Calu3 (cell line): ENCODE data around the gene MCC. TPM values are rescaled to one million over a fixed set of nuclear protein-coding genes. Genes with fewer than 3 reads are reported as not detected.

Experiments
- BruUV-seq: library from RNA; stranded (reverse); fragments of 400-500 nt; replicated peaks from 2 replicates; lab custom pipeline; 2021; lab: Mats Ljungman, UMichigan
- CTCF ChIA-PET: fragments of 300-600 bp; sonication (Branson Sonifier 250); formaldehyde crosslinking; loops from one replicate; lab custom pipeline; 2022; ENCODE audit warnings: antibody characterized with exemption; lab: Charles Lee
- DNase-seq: peaks from one replicate; pipeline ENCODE4 v3.0.0; 2022
- H3K27ac Mint-ChIP-seq: one replicate; pipeline ENCODE4 v1.8.0; 2022; ENCODE audit warnings: mixed read lengths; ENCODE audit not compliant: unreplicated experiment
- H3K27me3 Mint-ChIP-seq: one replicate; pipeline ENCODE4 v1.8.0; 2022; ENCODE audit warnings: mixed read lengths; ENCODE audit not compliant: unreplicated experiment
- H3K36me3 Mint-ChIP-seq: one replicate; pipeline ENCODE4 v1.8.0; 2022; ENCODE audit warnings: mild to moderate bottlenecking, moderate library complexity, mixed read lengths; ENCODE audit not compliant: insufficient read depth, unreplicated experiment
- H3K4me1 Mint-ChIP-seq: one replicate; pipeline ENCODE4 v1.8.0; 2022; ENCODE audit warnings: mild to moderate bottlenecking, low read depth, mixed read lengths; ENCODE audit not compliant: unreplicated experiment
- H3K4me3 Mint-ChIP-seq: one replicate; pipeline ENCODE4 v1.8.0; 2022; ENCODE audit warnings: mild to moderate bottlenecking, low read depth, moderate library complexity, mixed read lengths; ENCODE audit not compliant: unreplicated experiment
- H3K9me3 Mint-ChIP-seq: one replicate; pipeline ENCODE4 v1.8.0; 2022; ENCODE audit warnings: low read depth, mixed read lengths; ENCODE audit not compliant: unreplicated experiment
- CTCF ChIP-seq: fragments of 200-600 bp; IDR thresholded peaks from one replicate; pipeline ENCODE4 v1.8.0; 2022; ENCODE audit warnings: antibody characterized with exemption; ENCODE audit not compliant: unreplicated experiment
- intact Hi-C: fragments of 100-400 bp; cut with micrococcal nuclease; formaldehyde crosslinking; loops from one replicate; pipeline ENCODE4 v1.10.0; 2022; ENCODE audit not compliant: unreplicated experiment
- total RNA-seq: library from RNA; stranded (reverse); gene quantifications from 2 replicates; pipeline ENCODE4 v1.2.3, GENCODE V29; 2022

Gene MCC
- total RNA-seq, 1 experiment from 2014 or later = 2.8 TPM

GRCh38 chr5:112995764-112996618 lies 492.3 kb downstream of the MCC start:
- H3K36me3 Mint-ChIP-seq = peaks cover 46% of the 10 kb centered on the region
- H3K27me3 Mint-ChIP-seq = no peaks in the 10 kb centered on the region
- H3K9me3 Mint-ChIP-seq = no peaks in the 10 kb centered on the region
- H3K27ac Mint-ChIP-seq = no peak overlapping the region
- no TSS peak for BruUV-seq
- peak; percentile 79 for TF ChIP-seq CTCF
- no peaks in the 10 kb centered on the region for H3K4me1 Mint-ChIP-seq
- H3K4me3 Mint-ChIP-seq = no peak overlapping the region
- intact Hi-C loops = loop anchor here (1.0 to 5.0 kb wide), 3 partner anchors 334 to 610 kb away; partner anchors contain the start of gene YTHDC2
- peak; percentile 79 for DNase-seq
- CTCF ChIA-PET = interaction anchor here (0.6 to 1.7 kb wide), 11 partner anchors 14 to 1224 kb away, joined by 3 to 9 read pairs (median 4); partner anchors contain the start of genes DCP2 and YTHDC2

GRCh38 chr5:112986224-112986623 lies 502.0 kb downstream of the MCC start:
- H3K9me3 Mint-ChIP-seq = no peaks in the 10 kb centered on the region
- H3K4me1 Mint-ChIP-seq = peaks cover 45% of the 10 kb centered on the region
- H3K27ac Mint-ChIP-seq = no peak overlapping the region
- no peaks in the 10 kb centered on the region for H3K27me3 Mint-ChIP-seq
- BruUV-seq = no TSS peak
- TF ChIP-seq CTCF = no peak
- peaks cover 21% of the 10 kb centered on the region for H3K36me3 Mint-ChIP-seq
- DNase-seq = no peak
- CTCF ChIA-PET = interaction anchor here (0.5 kb wide), 1 partner anchor 13 kb away, joined by 3 read pairs; no protein-coding TSS in a partner anchor
- intact Hi-C loops = no loop called here
- no peak overlapping the region for H3K4me3 Mint-ChIP-seq

- Mint-ChIP-seq H3K4me1 (peaks cover 38% of the 10 kb centered on the region), H3K4me3 (no peak overlapping the region), H3K27me3 (no peaks in the 10 kb centered on the region), H3K36me3 (peaks cover 22% of the 10 kb centered on the region), H3K9me3 (no peaks in the 10 kb centered on the region), H3K27ac (no peak overlapping the region)
- intact Hi-C loops = no loop called here
- no peak for TF ChIP-seq CTCF
- DNase-seq = no peak
- CTCF ChIA-PET = no interaction called here
- BruUV-seq = no TSS peak
Measured at GRCh38 chr5:112983363-112983762, 504.9 kb downstream of the MCC start.

GRCh38 chr5:112979723-112980122 lies 508.5 kb downstream of the MCC start:
- CTCF ChIA-PET = interaction anchor here (1.4 kb wide), 1 partner anchor 16 kb away, joined by 3 read pairs; no protein-coding TSS in a partner anchor
- no TSS peak for BruUV-seq
- no peaks in the 10 kb centered on the region for H3K9me3 Mint-ChIP-seq
- H3K27me3 Mint-ChIP-seq = no peaks in the 10 kb centered on the region
- peak overlapping the region; percentile 83 for H3K4me3 Mint-ChIP-seq
- peak overlapping the region; percentile 72 for H3K27ac Mint-ChIP-seq
- TF ChIP-seq CTCF = no peak
- intact Hi-C loops = no loop called here
- peaks cover 48% of the 10 kb centered on the region for H3K4me1 Mint-ChIP-seq
- DNase-seq = no peak
- H3K36me3 Mint-ChIP-seq = peaks cover 43% of the 10 kb centered on the region
